ENCODE measurements around the gene HSD3B7.

DNA sequence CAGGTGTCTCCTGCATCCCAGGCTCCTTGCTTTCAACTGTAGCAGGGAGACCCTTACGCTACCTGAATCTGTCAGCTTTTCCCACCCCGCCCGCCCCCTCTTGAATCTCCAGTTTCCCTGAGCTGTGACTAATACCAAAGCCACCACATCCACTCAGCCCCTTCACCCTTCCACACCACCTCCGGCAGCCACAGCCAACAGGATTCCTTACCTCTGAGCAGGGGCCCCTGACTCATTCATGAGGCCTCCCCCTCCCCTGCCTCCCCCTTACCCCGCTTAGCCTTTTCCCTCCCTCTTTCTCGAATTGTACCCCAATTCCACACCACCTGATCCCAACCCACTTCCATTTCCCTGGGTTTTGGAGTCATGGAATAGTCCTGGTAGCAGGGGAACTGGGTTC, 23.1 kb downstream of the HSD3B7 start:
- no peak for TF ChIP-seq POLR2AphosphoS5 (IDR thresholded peaks at IDR 0.05)
- TF ChIP-seq, protein P1, sequence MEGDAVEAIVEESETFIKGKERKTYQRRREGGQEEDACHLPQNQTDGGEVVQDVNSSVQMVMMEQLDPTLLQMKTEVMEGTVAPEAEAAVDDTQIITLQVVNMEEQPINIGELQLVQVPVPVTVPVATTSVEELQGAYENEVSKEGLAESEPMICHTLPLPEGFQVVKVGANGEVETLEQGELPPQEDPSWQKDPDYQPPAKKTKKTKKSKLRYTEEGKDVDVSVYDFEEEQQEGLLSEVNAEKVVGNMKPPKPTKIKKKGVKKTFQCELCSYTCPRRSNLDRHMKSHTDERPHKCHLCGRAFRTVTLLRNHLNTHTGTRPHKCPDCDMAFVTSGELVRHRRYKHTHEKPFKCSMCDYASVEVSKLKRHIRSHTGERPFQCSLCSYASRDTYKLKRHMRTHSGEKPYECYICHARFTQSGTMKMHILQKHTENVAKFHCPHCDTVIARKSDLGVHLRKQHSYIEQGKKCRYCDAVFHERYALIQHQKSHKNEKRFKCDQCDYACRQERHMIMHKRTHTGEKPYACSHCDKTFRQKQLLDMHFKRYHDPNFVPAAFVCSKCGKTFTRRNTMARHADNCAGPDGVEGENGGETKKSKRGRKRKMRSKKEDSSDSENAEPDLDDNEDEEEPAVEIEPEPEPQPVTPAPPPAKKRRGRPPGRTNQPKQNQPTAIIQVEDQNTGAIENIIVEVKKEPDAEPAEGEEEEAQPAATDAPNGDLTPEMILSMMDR (IDR thresholded peaks at IDR 0.05): no peak

All from suprapubic skin (tissue), 3 donors.